ENCODE data around the gene PRKCB.

- TF ChIP-seq, protein P1, sequence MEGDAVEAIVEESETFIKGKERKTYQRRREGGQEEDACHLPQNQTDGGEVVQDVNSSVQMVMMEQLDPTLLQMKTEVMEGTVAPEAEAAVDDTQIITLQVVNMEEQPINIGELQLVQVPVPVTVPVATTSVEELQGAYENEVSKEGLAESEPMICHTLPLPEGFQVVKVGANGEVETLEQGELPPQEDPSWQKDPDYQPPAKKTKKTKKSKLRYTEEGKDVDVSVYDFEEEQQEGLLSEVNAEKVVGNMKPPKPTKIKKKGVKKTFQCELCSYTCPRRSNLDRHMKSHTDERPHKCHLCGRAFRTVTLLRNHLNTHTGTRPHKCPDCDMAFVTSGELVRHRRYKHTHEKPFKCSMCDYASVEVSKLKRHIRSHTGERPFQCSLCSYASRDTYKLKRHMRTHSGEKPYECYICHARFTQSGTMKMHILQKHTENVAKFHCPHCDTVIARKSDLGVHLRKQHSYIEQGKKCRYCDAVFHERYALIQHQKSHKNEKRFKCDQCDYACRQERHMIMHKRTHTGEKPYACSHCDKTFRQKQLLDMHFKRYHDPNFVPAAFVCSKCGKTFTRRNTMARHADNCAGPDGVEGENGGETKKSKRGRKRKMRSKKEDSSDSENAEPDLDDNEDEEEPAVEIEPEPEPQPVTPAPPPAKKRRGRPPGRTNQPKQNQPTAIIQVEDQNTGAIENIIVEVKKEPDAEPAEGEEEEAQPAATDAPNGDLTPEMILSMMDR (IDR thresholded peaks at IDR 0.05) = no peak
- TF ChIP-seq POLR2A (IDR thresholded peaks at IDR 0.05) (no peak), POLR2AphosphoS5 (IDR thresholded peaks at IDR 0.05) (no peak)
Measured at GRCh38 chr16:23976091-23976490, 140.3 kb downstream of the PRKCB start.

All from gastroesophageal sphincter (tissue), 3 donors.